ENCODE measurements around the gene CCDC93.

GRCh38 chr2:118006861-118007260, 7.0 kb downstream of the CCDC93 start:
- no peak for TF ChIP-seq CTCF (conservative IDR thresholded peaks at IDR 0.05; ENCODE audit: low read depth, low read length)
- no peak for TF ChIP-seq BHLHE40 (IDR thresholded peaks at IDR 0.05; ENCODE audit: low read depth, low read length)
- TF ChIP-seq FOS (IDR thresholded peaks at IDR 0.05; ENCODE audit: low read depth, low read length): no peak
- no peak for TF ChIP-seq CEBPB (IDR thresholded peaks at IDR 0.05; ENCODE audit: low read depth, low read length)
- TF ChIP-seq RFX5 (IDR thresholded peaks at IDR 0.05; ENCODE audit: low read depth, low read length): no peak
- TF ChIP-seq MAZ (IDR thresholded peaks at IDR 0.05; ENCODE audit: borderline replicate concordance, low read depth, low read length): no peak
- no peak for TF ChIP-seq POLR2A (IDR thresholded peaks at IDR 0.05; ENCODE audit: low read depth, low read length)
- no peak for TF ChIP-seq USF2 (IDR thresholded peaks at IDR 0.05; ENCODE audit: low read depth, low read length)
- no peak for TF ChIP-seq RAD21 (IDR thresholded peaks at IDR 0.05; ENCODE audit: low read length)
- no peak for TF ChIP-seq MAFK (IDR thresholded peaks at IDR 0.05; ENCODE audit: low read depth, low read length)
- no peak for TF ChIP-seq SMC3 (IDR thresholded peaks at IDR 0.05; ENCODE audit: low read depth, low read length)
- TF ChIP-seq, protein P1, sequence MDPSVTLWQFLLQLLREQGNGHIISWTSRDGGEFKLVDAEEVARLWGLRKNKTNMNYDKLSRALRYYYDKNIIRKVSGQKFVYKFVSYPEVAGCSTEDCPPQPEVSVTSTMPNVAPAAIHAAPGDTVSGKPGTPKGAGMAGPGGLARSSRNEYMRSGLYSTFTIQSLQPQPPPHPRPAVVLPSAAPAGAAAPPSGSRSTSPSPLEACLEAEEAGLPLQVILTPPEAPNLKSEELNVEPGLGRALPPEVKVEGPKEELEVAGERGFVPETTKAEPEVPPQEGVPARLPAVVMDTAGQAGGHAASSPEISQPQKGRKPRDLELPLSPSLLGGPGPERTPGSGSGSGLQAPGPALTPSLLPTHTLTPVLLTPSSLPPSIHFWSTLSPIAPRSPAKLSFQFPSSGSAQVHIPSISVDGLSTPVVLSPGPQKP (IDR thresholded peaks at IDR 0.05; ENCODE audit: borderline replicate concordance, low read depth, low read length): no peak
- TF ChIP-seq MXI1 (IDR thresholded peaks at IDR 0.05; ENCODE audit: borderline replicate concordance, low read depth, low read length): no peak
- TF ChIP-seq RCOR1 (IDR thresholded peaks at IDR 0.05; ENCODE audit: insufficient replicate concordance, low read length): no peak

Measured in IMR-90 (cell line).